ENCODE measurements around the gene DNASE1L3.

Gene DNASE1L3

DNA sequence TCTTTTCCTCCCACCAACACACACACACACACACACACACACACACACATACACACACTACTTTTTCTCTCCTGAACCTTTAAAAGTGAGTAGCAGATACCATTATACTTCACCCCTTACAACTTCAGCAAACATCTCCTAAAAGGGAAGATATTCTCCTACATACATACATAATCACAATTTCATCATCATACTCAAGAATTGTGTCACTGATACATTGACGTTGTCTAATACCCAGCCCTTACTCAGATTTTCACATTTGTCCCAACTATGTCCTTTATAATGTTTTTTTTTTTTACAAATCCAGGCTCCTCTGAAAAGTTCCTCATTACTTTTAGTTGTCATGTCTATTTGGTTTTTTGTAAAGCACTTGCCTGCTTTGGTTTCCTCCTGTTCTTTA lies 45.3 kb upstream of the DNASE1L3 start:
- TF ChIP-seq TAF1 (IDR thresholded peaks at IDR 0.05; ENCODE audit: borderline replicate concordance, insufficient read depth, low read length) (no peak), SIN3A (IDR thresholded peaks at IDR 0.05; ENCODE audit: borderline replicate concordance, insufficient read depth, low read length) (no peak), FOXP2 (optimal IDR thresholded peaks at IDR 0.05; ENCODE audit: borderline replicate concordance, extremely low read depth, extremely low read length, insufficient read depth) (no peak), POLR2AphosphoS5 (IDR thresholded peaks at IDR 0.05; ENCODE audit: low read depth, low read length) (no peak)
- TF ChIP-seq, protein P1, sequence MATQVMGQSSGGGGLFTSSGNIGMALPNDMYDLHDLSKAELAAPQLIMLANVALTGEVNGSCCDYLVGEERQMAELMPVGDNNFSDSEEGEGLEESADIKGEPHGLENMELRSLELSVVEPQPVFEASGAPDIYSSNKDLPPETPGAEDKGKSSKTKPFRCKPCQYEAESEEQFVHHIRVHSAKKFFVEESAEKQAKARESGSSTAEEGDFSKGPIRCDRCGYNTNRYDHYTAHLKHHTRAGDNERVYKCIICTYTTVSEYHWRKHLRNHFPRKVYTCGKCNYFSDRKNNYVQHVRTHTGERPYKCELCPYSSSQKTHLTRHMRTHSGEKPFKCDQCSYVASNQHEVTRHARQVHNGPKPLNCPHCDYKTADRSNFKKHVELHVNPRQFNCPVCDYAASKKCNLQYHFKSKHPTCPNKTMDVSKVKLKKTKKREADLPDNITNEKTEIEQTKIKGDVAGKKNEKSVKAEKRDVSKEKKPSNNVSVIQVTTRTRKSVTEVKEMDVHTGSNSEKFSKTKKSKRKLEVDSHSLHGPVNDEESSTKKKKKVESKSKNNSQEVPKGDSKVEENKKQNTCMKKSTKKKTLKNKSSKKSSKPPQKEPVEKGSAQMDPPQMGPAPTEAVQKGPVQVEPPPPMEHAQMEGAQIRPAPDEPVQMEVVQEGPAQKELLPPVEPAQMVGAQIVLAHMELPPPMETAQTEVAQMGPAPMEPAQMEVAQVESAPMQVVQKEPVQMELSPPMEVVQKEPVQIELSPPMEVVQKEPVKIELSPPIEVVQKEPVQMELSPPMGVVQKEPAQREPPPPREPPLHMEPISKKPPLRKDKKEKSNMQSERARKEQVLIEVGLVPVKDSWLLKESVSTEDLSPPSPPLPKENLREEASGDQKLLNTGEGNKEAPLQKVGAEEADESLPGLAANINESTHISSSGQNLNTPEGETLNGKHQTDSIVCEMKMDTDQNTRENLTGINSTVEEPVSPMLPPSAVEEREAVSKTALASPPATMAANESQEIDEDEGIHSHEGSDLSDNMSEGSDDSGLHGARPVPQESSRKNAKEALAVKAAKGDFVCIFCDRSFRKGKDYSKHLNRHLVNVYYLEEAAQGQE (IDR thresholded peaks at IDR 0.05; ENCODE audit: insufficient read depth in 1 of 2, low read depth in 2 of 2, low read length in 2 of 2): no peak

DNA sequence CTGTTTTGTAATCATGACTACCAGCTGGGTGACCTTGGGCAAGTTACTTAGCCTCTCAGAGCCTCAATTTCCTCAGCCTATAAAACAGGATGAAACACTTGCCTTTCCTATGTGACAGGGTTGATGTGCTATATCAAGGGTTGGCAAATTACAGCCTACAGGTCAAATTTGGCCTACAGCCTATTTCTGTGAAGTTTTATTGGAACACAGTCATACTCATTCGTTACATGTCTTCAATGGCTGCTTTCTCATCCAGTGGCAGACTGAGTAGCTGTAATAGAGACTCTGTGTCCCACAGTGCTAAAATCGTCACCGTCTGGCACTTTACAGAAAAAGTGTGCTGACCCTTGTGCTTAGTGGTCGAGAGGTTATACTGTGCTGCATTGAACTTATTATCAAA lies 43.4 kb upstream of the DNASE1L3 start:
- no peak for TF ChIP-seq POLR2AphosphoS5 (IDR thresholded peaks at IDR 0.05; ENCODE audit: low read depth, low read length)
- no peak for TF ChIP-seq SIN3A (IDR thresholded peaks at IDR 0.05; ENCODE audit: borderline replicate concordance, insufficient read depth, low read length)
- no peak for TF ChIP-seq FOXP2 (optimal IDR thresholded peaks at IDR 0.05; ENCODE audit: borderline replicate concordance, extremely low read depth, extremely low read length, insufficient read depth)
- TF ChIP-seq, protein P1 (IDR thresholded peaks at IDR 0.05; ENCODE audit: insufficient read depth in 1 of 2, low read depth in 2 of 2, low read length in 2 of 2): no peak
- TF ChIP-seq TAF1 (IDR thresholded peaks at IDR 0.05; ENCODE audit: borderline replicate concordance, insufficient read depth, low read length): no peak

DNA sequence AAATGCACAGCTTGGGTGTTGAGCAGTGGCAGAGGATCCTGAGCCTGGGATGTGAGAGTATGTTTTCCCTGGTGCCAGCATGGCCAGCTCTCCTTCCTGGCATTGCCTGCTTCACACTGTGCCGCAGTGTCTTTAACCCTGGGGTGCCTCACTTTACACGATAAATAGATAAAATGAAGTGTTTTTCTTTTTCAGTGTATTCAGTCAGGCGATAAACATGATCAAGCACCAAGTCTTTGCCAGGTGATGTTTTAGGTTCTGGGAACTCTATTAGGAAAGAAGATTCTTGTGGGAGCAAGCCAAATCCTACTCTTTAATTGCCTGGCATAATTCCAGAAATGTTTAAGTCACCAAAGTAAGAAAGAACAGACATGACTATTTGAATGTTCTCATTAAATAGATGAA lies 40.9 kb upstream of the DNASE1L3 start:
- no peak for TF ChIP-seq POLR2AphosphoS5 (IDR thresholded peaks at IDR 0.05; ENCODE audit: low read depth, low read length)
- TF ChIP-seq, protein P1 (IDR thresholded peaks at IDR 0.05; ENCODE audit: insufficient read depth in 1 of 2, low read depth in 2 of 2, low read length in 2 of 2): no peak
- TF ChIP-seq TAF1 (IDR thresholded peaks at IDR 0.05; ENCODE audit: borderline replicate concordance, insufficient read depth, low read length): no peak
- TF ChIP-seq FOXP2 (optimal IDR thresholded peaks at IDR 0.05; ENCODE audit: borderline replicate concordance, extremely low read depth, extremely low read length, insufficient read depth): no peak
- TF ChIP-seq SIN3A (IDR thresholded peaks at IDR 0.05; ENCODE audit: borderline replicate concordance, insufficient read depth, low read length): no peak

DNA sequence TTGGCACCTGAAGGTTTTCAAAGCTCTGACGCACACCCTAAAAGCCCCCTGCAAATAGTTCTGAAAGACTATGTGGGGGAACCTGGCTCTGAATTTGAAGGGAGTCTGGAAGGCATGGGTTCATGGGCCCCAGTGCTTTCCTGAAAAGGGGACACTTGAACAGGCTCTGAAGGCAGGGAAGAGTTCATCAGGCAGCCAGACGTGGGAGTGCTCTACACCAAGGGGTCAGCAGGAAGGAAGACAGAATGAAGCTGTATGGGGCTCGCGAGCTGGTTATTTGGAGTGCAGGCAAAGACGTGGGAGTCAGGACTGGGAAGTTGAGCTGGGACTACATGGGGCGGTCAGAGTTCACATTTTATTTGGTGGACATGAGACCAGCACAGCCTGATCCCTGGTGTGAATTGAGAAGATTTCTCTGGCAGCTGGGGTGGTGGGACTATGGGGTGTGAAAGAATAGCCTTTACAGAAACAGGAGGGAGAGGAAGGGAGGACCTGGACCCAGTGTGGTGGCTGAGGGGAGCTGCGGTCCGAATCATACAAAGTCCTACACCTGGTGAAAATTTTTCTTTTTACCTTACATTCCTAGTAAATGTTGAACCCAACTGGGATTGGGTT lies 39.4 kb upstream of the DNASE1L3 start:
- TF ChIP-seq, protein P1 (IDR thresholded peaks at IDR 0.05; ENCODE audit: insufficient read depth in 1 of 2, low read depth in 2 of 2, low read length in 2 of 2): no peak
- no peak for TF ChIP-seq TAF1 (IDR thresholded peaks at IDR 0.05; ENCODE audit: borderline replicate concordance, insufficient read depth, low read length)
- no peak for TF ChIP-seq SIN3A (IDR thresholded peaks at IDR 0.05; ENCODE audit: borderline replicate concordance, insufficient read depth, low read length)
- TF ChIP-seq FOXP2 (optimal IDR thresholded peaks at IDR 0.05; ENCODE audit: borderline replicate concordance, extremely low read depth, extremely low read length, insufficient read depth): no peak
